SK-N-SH (cell line): Measurements from ENCODE around the gene TIMP2. TPM values are rescaled to one million over a fixed set of nuclear protein-coding genes. Genes with fewer than 3 reads are reported as not detected.
A peak's percentile ranks its signal among the peaks of the same experiment; 100 is the strongest.

Source experiments
- CTCF ChIA-PET: fragments of 300-600, 350-600 bp; formaldehyde crosslinking; extraction: SDS; loops from one replicate; lab custom pipeline; 2021; lab: Yijun Ruan, JAX
- POLR2A ChIA-PET: fragments of 350-600 bp; sonication (Branson Sonifier 250); formaldehyde crosslinking; extraction: SDS; loops from one replicate; lab custom pipeline; 2020; ENCODE audit warnings: antibody characterized with exemption, inconsistent platforms; lab: Yijun Ruan, JAX
- DNase-seq: peaks from one replicate; pipeline ENCODE4 v3.0.0; 2012
- H2AFZ ChIP-seq: fragments of 200-600 bp; sonication (generic); 2 replicates; pipeline ENCODE4 v1.8.1; 2016; ENCODE audit warnings: antibody characterized with exemption, mild to moderate bottlenecking, low read depth
- H3F3A ChIP-seq: fragments of 200-600 bp; sonication (generic); replicated peaks from 2 replicates; pipeline ENCODE3; 2016; ENCODE audit warnings: antibody characterized with exemption, mild to moderate bottlenecking; ENCODE audit not compliant: insufficient read depth
- H3K27ac ChIP-seq, 2 experiments: fragments of 200-500 bp in 1 of 2; fragments of 200-600 bp in 1 of 2; sonication (Bioruptor generic) in 1 of 2; sonication (generic), shearing (Covaris generic) in 1 of 2; 2 replicates each; pipeline versions ENCODE4 v1.5.1 to v1.6.1; 2014 to 2016; ENCODE audit warnings: low read depth in 2 of 2, inconsistent platforms in 1 of 2, low read length in 1 of 2, mild to moderate bottlenecking in 1 of 2, mixed read lengths in 1 of 2
- H3K27me3 ChIP-seq: fragments of 200-600 bp; sonication (generic), shearing (Covaris generic); 2 replicates; pipeline ENCODE4 v1.6.1; 2016; ENCODE audit warnings: mixed run types; ENCODE audit not compliant: insufficient read depth
- H3K36me3 ChIP-seq, 2 experiments: fragments of 200-500 bp in 1 of 2; fragments of 200-600 bp in 1 of 2; sonication (Bioruptor generic) in 1 of 2; sonication (generic) in 1 of 2; replicated peaks in 1 of 2; 2 replicates each; pipeline versions ENCODE3 to v1.5.1; 2014 to 2016; ENCODE audit warnings: low read length in 1 of 2, mild to moderate bottlenecking in 1 of 2; ENCODE audit not compliant: insufficient read depth in 2 of 2, control insufficient read depth in 1 of 2
- H3K4me1 ChIP-seq, 2 experiments: fragments of 200-500 bp in 1 of 2; fragments of 200-600 bp in 1 of 2; sonication (Bioruptor generic) in 1 of 2; sonication (generic), shearing (Covaris generic) in 1 of 2; 2 replicates each; pipeline versions ENCODE4 v1.5.1 to v1.6.1; 2014 to 2016; ENCODE audit warnings: low read depth in 1 of 2, low read length in 1 of 2, mixed run types in 1 of 2; ENCODE audit not compliant: insufficient read depth in 2 of 2, control insufficient read depth in 1 of 2
- H3K4me2 ChIP-seq: fragments of 200-600 bp; sonication (generic), shearing (Covaris generic); 2 replicates; pipeline ENCODE4 v1.6.1; 2017; ENCODE audit warnings: mixed run types
- H3K4me3 ChIP-seq, 2 experiments: fragments of 200-500 bp in 1 of 2; fragments of 200-600 bp in 1 of 2; sonication (Bioruptor generic) in 1 of 2; sonication (generic), shearing (Covaris generic) in 1 of 2; 2 replicates each; pipeline versions ENCODE4 v1.5.1 to v1.8.1; 2014 to 2016; ENCODE audit warnings: low read depth in 2 of 2, inconsistent platforms in 1 of 2, low read length in 1 of 2, mild to moderate bottlenecking in 1 of 2, mixed read lengths in 1 of 2, moderate library complexity in 1 of 2
- H3K79me2 ChIP-seq: fragments of 200-600 bp; sonication (generic); 2 replicates; pipeline ENCODE4 v1.8.1; 2017; ENCODE audit warnings: mild to moderate bottlenecking; ENCODE audit not compliant: insufficient read depth
- H3K9ac ChIP-seq: fragments of 200-600 bp; sonication (generic); 2 replicates; pipeline ENCODE4 v1.6.1; 2017; ENCODE audit warnings: mixed run types
- H3K9me2 ChIP-seq: fragments of 200-600 bp; sonication (generic); 2 replicates; pipeline ENCODE4 v1.6.1; 2017; ENCODE audit warnings: mixed run types
- H3K9me3 ChIP-seq: fragments of 200-600 bp; sonication (generic); 2 replicates; pipeline ENCODE4 v1.6.1; 2017; ENCODE audit warnings: mixed run types, mild to moderate bottlenecking, moderate library complexity
- H4K20me1 ChIP-seq: fragments of 200-600 bp; sonication (generic); 2 replicates; pipeline ENCODE4 v1.6.1; 2017; ENCODE audit warnings: mild to moderate bottlenecking, mixed run types; ENCODE audit not compliant: insufficient read depth
- CHD2 ChIP-seq: fragments of 150-350 bp; IDR thresholded peaks from 2 replicates; pipeline ENCODE4 v1.6.1; 2018; ENCODE audit warnings: low read length; ENCODE audit not compliant: partially characterized antibody
- CTCF ChIP-seq: fragments of 200-600 bp; sonication (generic); IDR thresholded peaks from 2 replicates; pipeline ENCODE4 v1.6.1; 2017; ENCODE audit warnings: antibody characterized with exemption, mild to moderate bottlenecking, moderate library complexity
- ELF1 ChIP-seq: IDR thresholded peaks from 2 replicates; pipeline ENCODE4 v1.4.0; 2012
- EP300 ChIP-seq, 2 experiments: IDR thresholded peaks; 2 replicates each; pipeline versions ENCODE4 v1.4.0 to v1.6.1; 2012; ENCODE audit warnings: borderline replicate concordance in 1 of 2, low read depth in 1 of 2, low read length in 1 of 2
- FOSL2 ChIP-seq: IDR thresholded peaks from 2 replicates; pipeline ENCODE4 v1.4.0; 2012; ENCODE audit warnings: low read depth, mild to moderate bottlenecking, moderate library complexity, borderline replicate concordance
- FOXJ3 ChIP-seq: sonication (generic); formaldehyde crosslinking; IDR thresholded peaks from 2 replicates; pipeline ENCODE4 v1.5.1; 2020; ENCODE audit warnings: mild to moderate bottlenecking, missing genetic modification reagents
- FOXM1 ChIP-seq: IDR thresholded peaks from 2 replicates; pipeline ENCODE4 v1.4.0; 2012; ENCODE audit warnings: low read depth, mild to moderate bottlenecking
- GABPA ChIP-seq: IDR thresholded peaks from 2 replicates; pipeline ENCODE4 v1.4.0; 2012; ENCODE audit warnings: low read depth, mild to moderate bottlenecking
- GATA2 ChIP-seq: sonication (generic); formaldehyde crosslinking; IDR thresholded peaks from 2 replicates; pipeline ENCODE4 v1.5.0; 2020; ENCODE audit warnings: mild to moderate bottlenecking, missing genetic modification reagents
- IRF3 ChIP-seq: fragments of 150-350 bp; IDR thresholded peaks from 2 replicates; pipeline ENCODE4 v1.6.1; 2016; ENCODE audit warnings: mild to moderate bottlenecking, low read depth, low read length
- NFIC ChIP-seq: IDR thresholded peaks from 2 replicates; pipeline ENCODE4 v1.4.0; 2012; ENCODE audit warnings: borderline replicate concordance
- NRF1 ChIP-seq: IDR thresholded peaks from 2 replicates; pipeline ENCODE4 v1.6.1; 2012; ENCODE audit warnings: low read depth, mild to moderate bottlenecking, low read length
- PBX3 ChIP-seq: IDR thresholded peaks from 2 replicates; pipeline ENCODE4; 2012
- POLR2AphosphoS5 ChIP-seq: IDR thresholded peaks from 2 replicates; pipeline ENCODE4 v1.6.1; 2012; ENCODE audit warnings: low read depth, low read length
- RAD21 ChIP-seq: IDR thresholded peaks from 2 replicates; pipeline ENCODE4 v1.6.1; 2012; ENCODE audit warnings: mild to moderate bottlenecking, low read length
- SMC3 ChIP-seq: IDR thresholded peaks from 2 replicates; pipeline ENCODE4 v1.6.1; 2012; ENCODE audit warnings: low read depth, low read length, improper control_type of control experiment
- TAF1 ChIP-seq: IDR thresholded peaks from 2 replicates; pipeline ENCODE4 v1.6.1; 2012; ENCODE audit warnings: low read depth, mild to moderate bottlenecking, low read length, moderate library complexity, borderline replicate concordance
- TCF12 ChIP-seq: IDR thresholded peaks from 2 replicates; pipeline ENCODE4 v1.4.0; 2012
- TEAD4 ChIP-seq: IDR thresholded peaks from 2 replicates; pipeline ENCODE4 v1.4.0; 2012; ENCODE audit warnings: mild to moderate bottlenecking, borderline replicate concordance; ENCODE audit not compliant: insufficient read depth
- USF2 ChIP-seq: fragments of 150-350 bp; IDR thresholded peaks from 2 replicates; pipeline ENCODE4 v1.6.1; 2017; ENCODE audit warnings: antibody characterized with exemption, low read length, low read depth, borderline replicate concordance
- YY1 ChIP-seq: IDR thresholded peaks from 2 replicates; pipeline ENCODE4 v1.4.0; 2012; ENCODE audit warnings: low read depth, mild to moderate bottlenecking
- WGBS: methylation state at CpG from one replicate; pipeline ENCODE4 v1.1.6; 2017; ENCODE audit warnings: low lambda C conversion rate; 5-methylcytosine and 5-hydroxymethylcytosine counted together
- polyA plus RNA-seq, 3 experiments: library from polyadenylated mRNA; depleted of rRNA; stranded (reverse); fragments of >200 nt; gene quantifications; 2 replicates each; pipeline ENCODE4 v1.2.3, GENCODE V29; 2012
- TF ChIP-seq, protein P1 (sequence below): IDR thresholded peaks from 2 replicates; pipeline ENCODE4 v1.4.0; 2012; ENCODE audit warnings: low read depth
- TF ChIP-seq, protein P2 (sequence below): IDR thresholded peaks from 2 replicates; pipeline ENCODE4 v1.6.1; 2012; ENCODE audit warnings: mild to moderate bottlenecking, low read depth, low read length, moderate library complexity

TIMP2 gene
- polyA plus RNA-seq, 1 of the 3 experiments (the other 2 are of a cell fraction): 441 TPM

GRCh38 chr17:78933959-78934568 is 8.9 kb upstream of the TIMP2 start:
- POLR2A ChIA-PET: interaction anchor here (1.2 to 3.4 kb wide), 4 partner anchors 8 to 50 kb away, joined by 4 to 16 read pairs (median 7); partner anchors contain the start of gene TIMP2
- Histone ChIP-seq H3K4me3 (peak overlapping the region; percentile 23 to 55), H3K27me3 (no peaks in the 10 kb centered on the region), H3K9ac (peak overlapping the region; percentile 73), H3K36me3 (no peaks in the 10 kb centered on the region), H2AFZ (peak overlapping the region; percentile 49; the same call in 1 of the 2 replicates), H3K9me2 (no peaks in the 10 kb centered on the region), H4K20me1 (no peaks in the 10 kb centered on the region), H3K79me2 (no peaks in the 10 kb centered on the region), H3K4me2 (peak overlapping the region; percentile 88), H3K9me3 (no peaks in the 10 kb centered on the region), H3K27ac (peak overlapping the region; percentile 98), H3F3A (peaks cover 43% of the 10 kb centered on the region), H3K4me1 (peaks cover 37 to 43% of the 10 kb centered on the region in 2 experiments)
- peak; percentile 86 for DNase-seq
- 7% methylated on average over 6 of the region's 16 CpGs for WGBS
- CTCF ChIA-PET: interaction anchor here (0.9 to 9.5 kb wide), 12 partner anchors 9 to 112 kb away, joined by 3 to 93 read pairs (median 4); partner anchors contain the start of gene TIMP2
- TF ChIP-seq FOXJ3 (CRISPR knock-in tag) (0 out of 2 replicates have a peak, but pooled peaks have one; percentile 57), RAD21 (no peak), GABPA (no peak), IRF3 (no peak), YY1 (no peak), CTCF (no peak), NRF1 (no peak), USF2 (no peak), POLR2AphosphoS5 (peak; percentile 66; the same call in 1 of the 2 replicates), TAF1 (peak; percentile 34; the same call in 1 of the 2 replicates), PBX3 (peak; percentile 96), FOXM1 (no peak), NFIC (peak; percentile 83), SMC3 (0 out of 2 replicates have a peak, but pooled peaks have one; percentile 1), GATA2 (CRISPR knock-in tag) (no peak), EP300 (IDR thresholded peaks at IDR 0.05; ENCODE audit: borderline replicate concordance in 1 of 2, low read depth in 1 of 2, low read length in 1 of 2) (peak in 1 of 2 experiments; percentile 66; a peak in 2 of 4 replicates), FOSL2 (peak; percentile 70; the same call in 1 of the 2 replicates), TCF12 (peak; percentile 89), CHD2 (no peak), ELF1 (no peak), TEAD4 (peak; percentile 57; the same call in 1 of the 2 replicates)
- TF ChIP-seq, protein P1, sequence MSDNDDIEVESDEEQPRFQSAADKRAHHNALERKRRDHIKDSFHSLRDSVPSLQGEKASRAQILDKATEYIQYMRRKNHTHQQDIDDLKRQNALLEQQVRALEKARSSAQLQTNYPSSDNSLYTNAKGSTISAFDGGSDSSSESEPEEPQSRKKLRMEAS: peak; percentile 88
- TF ChIP-seq, protein P2, sequence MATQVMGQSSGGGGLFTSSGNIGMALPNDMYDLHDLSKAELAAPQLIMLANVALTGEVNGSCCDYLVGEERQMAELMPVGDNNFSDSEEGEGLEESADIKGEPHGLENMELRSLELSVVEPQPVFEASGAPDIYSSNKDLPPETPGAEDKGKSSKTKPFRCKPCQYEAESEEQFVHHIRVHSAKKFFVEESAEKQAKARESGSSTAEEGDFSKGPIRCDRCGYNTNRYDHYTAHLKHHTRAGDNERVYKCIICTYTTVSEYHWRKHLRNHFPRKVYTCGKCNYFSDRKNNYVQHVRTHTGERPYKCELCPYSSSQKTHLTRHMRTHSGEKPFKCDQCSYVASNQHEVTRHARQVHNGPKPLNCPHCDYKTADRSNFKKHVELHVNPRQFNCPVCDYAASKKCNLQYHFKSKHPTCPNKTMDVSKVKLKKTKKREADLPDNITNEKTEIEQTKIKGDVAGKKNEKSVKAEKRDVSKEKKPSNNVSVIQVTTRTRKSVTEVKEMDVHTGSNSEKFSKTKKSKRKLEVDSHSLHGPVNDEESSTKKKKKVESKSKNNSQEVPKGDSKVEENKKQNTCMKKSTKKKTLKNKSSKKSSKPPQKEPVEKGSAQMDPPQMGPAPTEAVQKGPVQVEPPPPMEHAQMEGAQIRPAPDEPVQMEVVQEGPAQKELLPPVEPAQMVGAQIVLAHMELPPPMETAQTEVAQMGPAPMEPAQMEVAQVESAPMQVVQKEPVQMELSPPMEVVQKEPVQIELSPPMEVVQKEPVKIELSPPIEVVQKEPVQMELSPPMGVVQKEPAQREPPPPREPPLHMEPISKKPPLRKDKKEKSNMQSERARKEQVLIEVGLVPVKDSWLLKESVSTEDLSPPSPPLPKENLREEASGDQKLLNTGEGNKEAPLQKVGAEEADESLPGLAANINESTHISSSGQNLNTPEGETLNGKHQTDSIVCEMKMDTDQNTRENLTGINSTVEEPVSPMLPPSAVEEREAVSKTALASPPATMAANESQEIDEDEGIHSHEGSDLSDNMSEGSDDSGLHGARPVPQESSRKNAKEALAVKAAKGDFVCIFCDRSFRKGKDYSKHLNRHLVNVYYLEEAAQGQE: peak; percentile 54; the same call in 1 of the 2 replicates
